Stimulated activated naive CD4-positive, alpha-beta T cell (primary cell): ENCODE results near the gene PACSIN1.

Experiments used
- DNase-seq, 6 experiments: peaks; one replicate each; lab custom pipeline; 2025; lab: John Stamatoyannopoulos, UW

Gene PACSIN1

DNA sequence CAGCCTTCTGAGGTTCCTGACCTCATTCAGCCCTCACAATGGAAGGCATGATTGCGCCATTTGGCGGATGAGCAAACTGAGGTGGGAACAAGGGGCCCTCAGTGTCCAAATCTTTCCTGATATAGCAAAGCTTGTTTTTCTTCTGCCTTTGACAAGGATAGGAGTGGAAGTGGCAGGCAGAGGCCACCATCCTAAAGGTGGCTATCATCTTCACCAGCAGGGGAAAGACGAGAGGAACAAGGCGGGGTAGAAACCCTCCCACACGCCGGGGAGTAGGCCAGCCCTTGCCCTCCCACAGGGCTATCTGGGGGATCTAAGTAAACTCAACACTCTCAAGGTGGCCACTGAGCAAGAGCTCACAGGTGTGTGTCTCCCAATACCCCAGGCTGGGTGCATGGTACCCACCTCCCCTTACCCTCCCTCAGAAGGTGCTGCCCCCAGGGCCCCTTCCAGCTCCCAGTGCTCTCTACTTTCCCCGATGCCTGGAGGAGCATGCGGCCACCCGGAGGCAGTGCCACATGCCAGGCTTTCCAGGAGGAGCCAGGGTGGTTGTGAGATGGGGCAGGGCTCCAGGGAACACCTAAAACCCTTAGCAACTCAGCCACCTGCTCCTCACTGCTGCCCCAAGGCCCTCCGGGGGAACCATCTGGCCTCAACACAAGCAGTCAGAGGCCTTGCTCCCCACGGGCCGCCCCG is 79.0 kb downstream of the PACSIN1 start:
- DNase-seq, result no peak

DNA sequence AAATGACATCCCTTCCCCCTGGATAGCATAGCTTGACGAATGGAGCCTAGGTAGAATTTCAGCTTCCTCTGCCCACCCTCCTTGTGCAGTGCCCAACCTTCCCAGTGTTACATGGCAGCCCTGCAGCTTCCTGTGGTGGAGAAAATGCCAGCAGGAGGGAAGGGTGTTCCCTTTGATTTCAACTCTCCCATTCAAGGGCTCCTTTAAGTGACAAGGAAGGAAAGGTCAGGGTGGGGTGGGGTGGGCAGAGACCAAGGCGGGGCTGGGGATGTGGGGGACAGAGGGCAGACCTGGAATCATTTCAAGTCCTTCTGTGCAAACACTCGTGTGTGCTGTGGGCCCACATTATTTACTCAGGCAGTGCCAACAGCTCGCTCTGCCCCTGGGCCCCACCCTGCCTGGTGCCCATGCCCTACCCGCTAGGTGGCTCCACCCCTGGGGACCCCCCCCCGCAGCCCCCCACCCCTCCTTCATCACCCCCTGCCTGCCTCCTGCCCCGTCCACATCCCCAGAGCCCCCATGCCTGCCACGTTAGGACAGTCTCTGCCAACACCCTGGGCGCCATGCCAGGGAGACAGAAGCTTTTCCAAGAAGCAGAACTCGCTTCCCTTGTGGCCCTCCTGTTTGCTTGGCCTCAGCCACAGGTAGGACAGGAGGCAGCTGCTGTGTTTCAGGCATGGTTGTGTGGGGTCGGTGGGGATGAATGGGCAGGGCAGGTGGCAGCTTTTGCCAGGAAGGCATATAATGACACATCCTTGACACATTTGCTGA is 80.9 kb downstream of the PACSIN1 start:
- DNase-seq, result no peak

DNA sequence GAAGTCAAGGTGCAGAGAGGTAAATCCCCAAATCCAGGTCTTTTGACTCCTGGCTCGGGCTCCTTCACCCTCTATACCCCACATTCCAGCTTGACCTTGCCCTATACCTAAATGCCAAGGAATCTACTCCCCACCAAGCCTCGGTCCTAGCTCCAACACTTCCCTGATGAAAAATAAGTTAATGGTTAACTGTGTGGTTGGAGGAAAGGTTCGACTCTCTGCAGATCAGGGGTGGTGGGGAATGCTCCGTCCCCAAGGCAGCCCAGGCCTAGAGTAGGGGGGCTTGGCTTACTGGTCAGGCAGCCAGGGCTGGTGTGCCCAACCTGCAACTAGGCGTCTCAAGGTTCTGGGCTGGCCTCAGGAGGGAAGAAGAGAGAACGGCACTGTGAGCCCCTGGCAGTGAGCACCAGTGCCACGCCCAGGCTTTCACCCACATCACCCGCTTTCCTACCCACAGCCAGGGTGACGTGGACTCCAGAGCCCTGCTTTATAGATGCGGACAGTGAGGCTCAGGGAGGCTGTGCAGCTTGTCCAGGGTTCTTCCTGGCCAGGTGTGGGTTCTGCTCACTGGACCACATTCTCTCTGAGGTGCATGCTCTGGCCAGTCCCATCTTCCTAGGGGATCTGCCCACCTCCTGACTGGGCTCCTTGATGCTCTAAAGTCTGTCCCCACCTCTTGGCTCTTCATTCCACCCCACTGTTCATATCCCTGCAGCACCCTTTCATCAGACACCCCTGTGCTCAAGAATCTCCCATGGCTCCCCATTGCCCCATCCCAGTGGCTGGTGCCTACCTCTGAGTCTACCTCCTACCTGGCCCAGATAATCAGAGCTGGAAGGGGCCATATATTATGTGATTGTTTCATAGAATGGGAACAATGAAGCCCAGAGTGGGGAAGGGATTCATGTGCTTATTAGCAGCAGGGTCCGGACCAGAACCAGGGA is 82.1 kb downstream of the PACSIN1 start:
- DNase-seq, result no peak

DNA sequence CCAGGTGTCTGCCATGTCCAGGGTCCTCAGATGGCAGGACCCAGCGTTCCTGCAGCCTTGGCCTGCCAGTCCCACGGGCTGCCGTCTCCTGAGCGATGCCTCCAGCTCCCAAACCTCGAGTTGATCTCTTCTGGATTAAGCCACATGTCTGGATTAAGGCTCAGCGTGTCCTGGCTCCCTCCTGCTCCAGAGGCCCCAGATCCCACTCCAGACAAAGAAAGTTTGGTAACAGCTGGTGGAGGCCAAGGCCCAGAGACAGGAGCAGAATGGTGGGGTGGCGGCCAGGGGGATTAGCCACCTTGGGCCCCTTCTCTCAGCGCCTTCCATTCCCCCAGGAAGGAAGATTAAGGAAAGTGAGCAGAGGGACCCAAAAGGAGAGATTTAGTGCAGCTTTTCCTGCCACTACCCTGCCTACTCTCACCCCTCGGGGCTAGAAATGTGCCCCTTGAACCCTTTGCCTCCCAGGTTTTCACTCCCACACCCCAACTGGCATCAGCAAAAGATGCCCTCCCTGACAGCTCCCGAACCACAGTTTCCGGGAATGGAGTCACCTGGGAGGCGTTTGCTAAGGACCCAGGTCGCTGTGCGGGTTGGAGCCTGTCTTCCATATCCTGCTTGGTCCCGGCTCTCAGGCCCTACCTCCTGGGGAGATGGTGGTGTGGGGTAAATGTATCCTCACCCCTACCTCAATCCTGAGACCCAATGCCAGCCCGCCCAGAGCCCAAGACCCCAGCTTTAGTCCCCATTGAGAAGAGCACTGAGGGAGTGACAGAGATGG is 83.3 kb downstream of the PACSIN1 start:
- no peak for DNase-seq

DNA sequence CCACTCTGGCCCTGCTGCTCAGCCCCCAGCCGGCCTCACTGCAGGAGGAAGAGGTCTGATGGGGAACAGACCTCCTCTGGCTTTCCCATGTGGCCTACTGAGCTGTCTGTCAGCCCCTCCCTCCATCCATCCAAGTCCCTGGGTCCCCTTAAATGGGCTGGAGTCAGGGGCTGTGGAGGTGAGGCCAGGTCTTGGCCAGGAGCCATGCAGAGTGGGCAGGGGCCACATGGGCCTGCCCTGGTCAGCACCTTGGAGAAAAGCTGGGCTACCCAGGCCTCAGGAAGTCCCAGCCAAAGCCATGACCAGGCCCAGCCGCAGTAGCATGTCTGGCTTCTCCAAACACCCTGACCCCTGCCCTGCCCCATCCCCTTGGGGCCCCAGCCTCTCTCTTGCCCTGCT is 83.9 kb downstream of the PACSIN1 start:
- DNase-seq, result no peak

DNA sequence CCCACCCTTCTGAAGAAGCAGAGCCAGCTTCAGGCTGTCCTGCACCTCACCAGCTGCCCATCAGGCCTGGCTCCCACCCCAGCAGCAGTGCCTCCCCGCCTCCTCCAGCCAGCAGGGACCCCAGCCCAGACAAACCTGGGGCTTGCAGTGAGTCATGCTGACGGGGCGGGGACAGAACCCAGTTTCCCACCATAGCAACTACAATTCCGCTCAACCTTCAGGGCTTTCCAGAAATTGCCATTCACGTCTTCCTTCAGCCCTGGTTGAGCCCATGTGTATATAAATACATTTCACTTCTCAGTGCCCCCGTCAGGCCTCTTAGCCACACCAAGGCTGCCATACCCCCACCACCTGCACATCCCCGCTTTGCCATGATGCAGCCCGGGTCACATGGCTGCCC is 85.8 kb downstream of the PACSIN1 start:
- no peak for DNase-seq

DNA sequence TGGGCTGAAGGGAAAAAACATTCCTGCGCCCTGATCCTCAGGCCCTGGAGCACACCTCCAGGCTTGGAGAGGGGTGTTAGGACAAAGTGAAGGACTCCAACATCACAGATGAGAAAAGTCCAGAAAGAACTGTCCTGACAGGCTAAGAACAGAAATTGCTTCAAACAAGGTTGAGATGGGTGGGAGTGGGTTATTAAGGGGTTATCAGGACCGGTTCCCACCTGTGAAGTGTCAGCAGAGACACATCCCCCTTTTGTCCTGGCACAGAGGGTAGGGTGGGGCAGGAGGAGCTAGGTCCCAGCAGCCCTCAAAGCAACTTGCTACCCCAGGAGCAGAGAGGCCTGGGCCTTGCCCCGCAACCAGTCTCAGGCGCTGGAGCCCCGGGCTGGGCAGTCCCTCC is 86.7 kb downstream of the PACSIN1 start:
- DNase-seq, result no peak

DNA sequence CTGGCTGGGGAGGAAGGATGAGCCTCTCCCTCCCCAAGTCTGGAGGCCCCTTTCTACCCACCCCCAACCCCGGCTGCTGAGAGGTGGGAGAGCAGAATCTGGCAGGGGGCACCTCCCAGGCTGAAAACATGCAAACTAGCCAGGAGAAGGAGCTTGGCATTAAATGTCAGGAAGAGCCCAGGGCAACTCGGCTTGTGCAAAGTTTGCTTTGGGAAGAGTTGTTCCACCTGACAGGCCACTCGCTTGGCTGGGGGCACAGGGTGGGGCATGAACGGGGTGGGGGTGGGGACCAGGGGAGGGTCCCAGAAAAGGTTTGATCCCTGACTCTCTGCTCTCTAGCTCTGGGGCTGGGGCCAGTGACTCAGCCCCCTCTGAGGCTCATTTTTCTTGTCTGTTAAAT is 87.3 kb downstream of the PACSIN1 start:
- DNase-seq, result no peak

DNA sequence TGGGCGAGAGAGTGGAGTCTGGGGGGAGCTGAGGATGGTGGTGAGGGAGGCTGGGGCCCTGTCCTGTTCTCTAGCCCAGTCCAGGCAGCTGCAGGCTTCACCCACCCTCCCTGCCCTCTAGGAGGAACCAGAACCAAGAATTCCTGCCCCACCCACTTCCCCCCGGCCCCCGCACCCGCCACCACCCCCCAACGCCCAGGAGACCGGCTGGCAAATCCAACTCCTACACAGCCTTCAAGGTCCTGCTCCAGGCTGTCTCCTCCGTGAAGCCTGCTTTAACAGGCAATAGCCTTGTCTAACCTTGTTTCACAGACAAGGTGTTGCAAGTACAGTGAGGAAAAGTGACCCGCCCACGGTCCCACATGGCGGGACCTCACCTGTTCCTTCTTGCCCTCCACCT is 87.9 kb downstream of the PACSIN1 start:
- no peak for DNase-seq

DNA sequence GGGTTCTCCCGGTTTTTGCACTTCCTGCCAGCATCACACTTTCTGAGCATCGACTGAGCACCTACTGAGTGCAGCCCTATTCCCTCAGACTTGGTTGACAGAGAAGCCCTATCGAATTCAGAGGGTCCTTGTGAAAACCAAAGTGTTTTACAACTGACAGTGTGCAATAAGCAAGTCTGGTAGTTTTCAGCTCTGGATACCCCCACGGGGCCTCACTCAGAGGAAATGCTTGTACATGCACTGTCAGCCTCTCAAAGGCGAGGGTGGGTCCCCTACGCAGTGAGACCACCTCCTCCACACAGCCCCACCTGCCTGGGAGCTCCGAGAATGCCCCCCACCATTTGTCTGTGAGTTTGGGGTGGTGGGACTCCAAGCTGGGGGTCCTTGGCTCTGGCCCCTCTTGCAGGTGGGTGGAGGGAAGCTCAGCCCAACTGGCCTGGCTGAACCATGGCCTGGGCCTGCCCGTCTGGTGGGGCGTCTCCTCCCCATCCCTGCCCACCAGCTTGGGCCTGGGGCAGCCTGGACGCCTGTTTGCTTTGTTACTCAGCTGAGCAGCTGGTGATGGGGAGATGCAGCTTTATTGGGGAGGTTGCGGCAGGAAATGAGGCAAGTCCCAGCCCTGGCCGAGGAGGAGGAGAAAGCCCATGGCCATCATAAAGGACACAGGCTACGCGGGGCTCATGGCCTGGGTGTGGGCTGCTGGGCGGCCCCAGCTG is 88.6 kb downstream of the PACSIN1 start:
- DNase-seq, result no peak

DNA sequence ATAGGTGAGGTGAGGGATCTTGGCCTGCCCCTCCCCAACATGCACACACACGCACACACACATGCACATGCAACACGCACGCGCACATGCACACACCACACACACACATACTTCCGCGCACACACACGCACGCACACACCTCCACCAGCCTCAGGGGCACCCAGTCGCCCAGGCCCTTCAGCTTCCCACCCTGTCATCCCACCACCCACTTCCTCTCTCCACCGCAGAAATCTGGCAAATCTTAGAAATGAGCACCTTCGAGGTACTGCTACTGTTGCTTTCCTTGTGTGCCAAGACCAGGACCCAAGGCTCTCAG is 89.1 kb downstream of the PACSIN1 start:
- DNase-seq, result peak in 1 of 6 experiments; percentile 13

DNA sequence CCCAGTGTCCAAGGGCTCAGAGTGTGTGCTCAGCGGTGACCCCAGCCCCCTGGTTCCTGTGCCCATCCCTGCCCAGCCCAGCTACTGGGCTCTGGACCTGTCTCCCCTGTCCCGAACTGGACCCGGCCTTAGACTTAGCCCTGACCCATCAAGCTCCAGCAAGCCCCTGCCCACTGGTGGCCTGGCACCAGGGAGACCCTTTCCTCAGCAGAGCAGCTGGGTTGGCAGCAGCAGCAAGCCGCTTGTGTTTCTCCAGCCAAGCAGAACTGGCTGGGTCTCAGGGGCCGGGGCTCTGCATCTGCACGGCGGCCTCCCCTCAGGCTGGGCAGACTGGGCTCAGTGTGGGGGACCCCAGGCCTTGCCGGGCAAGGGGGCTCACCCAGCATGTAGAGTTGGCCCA is 89.5 kb downstream of the PACSIN1 start:
- no peak for DNase-seq

DNA sequence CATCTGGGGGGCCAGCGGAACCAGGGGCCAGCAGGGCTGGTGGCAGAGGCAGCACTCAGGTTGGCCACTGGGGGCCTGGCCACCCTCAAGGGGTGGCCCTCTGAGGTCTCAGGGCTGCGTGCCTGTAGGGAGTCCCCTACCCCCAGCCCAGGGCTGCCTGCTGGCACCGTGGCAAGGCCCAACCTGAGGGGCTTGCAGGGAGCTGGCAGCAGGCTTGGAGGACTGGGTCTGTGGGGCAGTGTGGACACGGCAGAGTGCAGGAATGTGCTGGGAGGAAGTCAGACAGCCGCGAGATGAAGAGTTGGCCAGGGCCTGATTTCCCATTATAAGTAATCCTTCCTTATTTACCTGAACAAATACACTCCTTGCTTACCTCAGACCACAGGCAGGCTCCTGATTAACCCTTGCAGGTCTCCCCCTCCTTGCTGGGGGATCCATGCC is 90.2 kb downstream of the PACSIN1 start, which contains the start of gene SPDEF:
SPDEF (minus strand) TSS at position 299 of the 441 bp plus-strand sequence. CDS start 11,874 bp downstream, outside the sequence.
- DNase-seq, result no peak

DNA sequence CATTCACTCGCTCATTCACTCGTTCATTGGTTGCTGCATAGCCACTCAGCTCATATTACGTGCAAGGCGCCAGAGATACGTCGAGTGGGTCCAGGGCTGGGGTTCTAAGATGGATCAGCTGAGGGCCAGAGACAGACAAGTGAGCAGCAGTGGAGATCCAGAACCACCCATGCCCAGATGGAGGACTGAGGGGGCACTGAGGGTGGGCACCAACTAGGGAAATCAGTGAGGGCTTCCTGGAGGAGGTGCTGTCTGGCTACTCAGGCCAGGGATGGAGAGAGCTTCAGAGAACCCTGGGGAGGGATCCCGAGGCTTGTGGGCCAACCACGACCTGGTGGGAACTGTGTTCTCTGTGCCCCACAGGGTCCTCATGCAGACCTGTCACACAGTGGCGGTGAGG is 90.6 kb downstream of the PACSIN1 start:
- DNase-seq, result no peak

DNA sequence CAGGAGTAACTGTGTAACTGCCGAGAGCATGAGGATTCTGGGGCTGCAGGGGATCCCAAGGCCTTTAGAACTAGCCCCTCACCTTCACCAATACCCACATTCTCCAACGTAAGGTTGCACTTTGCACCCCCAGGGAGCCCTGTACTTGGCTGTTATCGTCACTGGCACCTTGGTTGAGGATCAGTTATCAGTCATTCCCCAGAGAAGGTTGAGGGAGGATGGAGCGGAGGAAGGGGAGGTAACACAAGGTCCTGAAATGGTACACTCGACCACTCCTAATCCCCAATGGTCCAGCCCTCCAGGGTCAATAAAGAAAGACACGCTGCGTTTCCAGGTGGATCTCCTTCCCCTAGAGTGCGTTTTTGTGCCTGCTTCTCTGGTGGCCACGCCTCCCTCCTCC is 91.4 kb downstream of the PACSIN1 start:
- no peak for DNase-seq

DNA sequence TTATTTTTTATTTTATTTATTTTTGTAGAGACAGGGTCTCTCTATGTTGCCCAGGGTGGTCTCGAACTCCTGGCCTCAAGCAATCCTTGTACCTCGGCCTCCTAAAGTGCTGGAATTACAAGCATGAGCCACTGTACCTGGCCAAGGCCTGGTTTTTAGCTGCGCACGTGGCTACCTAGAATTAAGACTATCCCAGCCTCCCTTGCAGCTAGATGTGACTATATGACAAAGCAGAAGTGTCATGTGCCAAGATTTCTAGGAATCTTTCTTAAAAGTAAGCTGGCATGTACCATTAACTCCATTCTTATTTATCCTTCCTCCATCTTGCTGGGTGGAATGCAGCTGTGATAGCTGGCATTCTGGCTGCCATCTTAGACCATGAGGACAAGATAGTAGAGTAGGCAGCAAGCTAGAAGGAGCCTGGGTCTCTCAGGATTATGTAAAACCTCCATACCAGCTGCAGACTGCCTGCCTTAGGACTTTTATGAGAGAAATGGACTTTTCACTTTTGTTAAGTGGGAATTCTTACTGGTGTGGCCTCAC is 92.4 kb downstream of the PACSIN1 start:
- no peak for DNase-seq

DNA sequence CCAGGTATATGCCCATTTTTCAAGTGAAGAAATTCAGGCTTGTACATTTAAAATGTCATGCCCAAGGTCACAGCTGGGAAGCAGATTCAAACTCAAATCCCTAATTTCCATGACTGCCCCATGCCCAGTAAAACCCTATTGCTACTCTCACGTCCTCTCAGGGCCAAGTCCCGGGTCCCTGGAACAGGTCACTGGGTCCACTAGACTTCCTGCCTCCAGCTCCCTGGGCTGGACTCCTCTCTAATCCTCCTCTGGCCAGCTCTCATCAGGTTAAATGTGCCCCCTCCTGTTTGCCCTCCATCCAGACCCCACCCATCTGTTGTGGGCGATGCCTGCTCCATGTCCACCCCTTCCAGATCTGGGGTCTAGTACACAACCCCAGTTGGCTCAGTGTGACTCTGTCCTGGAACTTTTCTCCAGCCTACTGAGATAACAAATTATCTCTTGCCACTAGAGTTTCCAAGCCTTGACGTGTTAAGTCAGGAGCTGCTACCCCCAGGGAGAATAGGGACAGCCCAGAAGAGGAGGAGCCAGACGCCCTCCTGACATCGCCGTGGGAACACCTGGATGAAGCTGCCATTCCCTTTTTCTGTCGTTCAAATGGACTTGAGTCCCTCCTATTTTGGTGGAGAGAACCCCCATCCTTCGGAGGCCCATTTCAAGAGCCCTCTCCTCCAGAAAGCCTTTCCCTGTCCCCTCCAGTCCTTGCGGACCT is 93.9 kb downstream of the PACSIN1 start:
- DNase-seq, result no peak

DNA sequence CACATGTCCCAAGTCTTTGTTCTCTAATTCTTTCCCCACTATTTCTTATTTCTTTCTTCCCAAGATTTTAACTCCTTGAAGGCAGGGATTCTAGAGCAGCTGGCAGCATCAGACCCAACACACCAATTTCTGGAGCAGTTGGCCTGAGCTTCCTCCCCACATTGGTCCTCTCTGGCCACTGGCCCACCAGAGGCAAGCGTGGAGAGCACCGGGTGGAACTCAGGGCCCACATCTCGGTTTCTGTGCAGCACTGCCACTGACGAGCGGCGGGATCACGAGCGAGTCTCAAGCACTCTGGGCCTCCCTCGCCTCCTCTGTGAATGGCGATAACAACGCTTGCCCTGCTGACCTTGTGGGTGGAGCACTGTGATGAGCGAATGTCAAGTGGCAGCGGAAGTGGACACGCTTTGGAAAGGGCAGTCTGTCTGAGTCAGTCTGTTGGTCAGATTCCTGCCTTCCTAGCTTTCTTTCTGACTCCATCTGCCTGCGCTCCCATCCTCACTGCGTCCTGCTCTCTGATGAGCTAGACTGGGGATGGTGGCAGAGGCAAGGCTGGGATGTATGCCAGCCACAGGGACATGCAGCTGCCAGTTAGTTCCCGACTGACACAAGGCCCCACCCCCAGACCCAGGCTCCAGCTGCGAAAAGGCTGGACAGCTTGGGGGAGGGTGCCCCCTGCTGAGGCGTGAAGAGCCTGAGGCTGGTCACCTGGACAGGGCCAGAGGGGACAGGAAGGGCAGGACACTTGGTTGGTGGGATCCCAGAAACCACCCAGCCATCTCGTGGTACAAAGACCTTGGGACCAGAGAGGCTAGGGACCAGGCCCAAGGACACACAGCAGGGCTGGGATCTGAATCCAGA is 94.7 kb downstream of the PACSIN1 start:
- DNase-seq, result no peak

DNA sequence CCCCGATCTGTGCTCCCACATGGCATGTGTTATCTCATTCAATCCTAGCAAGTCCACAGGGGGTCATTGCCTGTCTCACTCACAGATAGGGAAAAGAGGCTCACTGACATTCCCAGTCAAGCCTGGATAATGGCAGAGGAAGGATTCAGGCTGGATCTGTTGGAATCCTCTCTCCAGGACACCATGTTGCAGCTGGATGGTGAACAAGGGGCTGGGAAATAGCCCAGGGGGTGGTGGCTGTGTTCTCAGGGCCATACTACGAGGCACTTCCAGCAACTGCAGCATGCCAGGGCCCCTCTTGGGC is 95.3 kb downstream of the PACSIN1 start:
- DNase-seq, result no peak
